Endothelial cell of umbilical vein (primary cell): ENCODE measurements around the gene DPF3. TPM values are rescaled to one million over a fixed set of nuclear protein-coding genes. Genes with fewer than 3 reads are reported as not detected.
A peak's percentile ranks its signal among the peaks of the same experiment; 100 is the strongest.

ENCODE experiments used
- BruUV-seq: library from RNA; stranded (reverse); fragments of 400-500 nt; replicated peaks from 2 replicates; lab custom pipeline; 2021; lab: Mats Ljungman, UMichigan
- CTCF ChIA-PET: fragments of 300-600, 350-600 bp; sonication (Branson Sonifier 250); formaldehyde crosslinking; loops from one replicate; lab custom pipeline; 2021; ENCODE audit warnings: antibody characterized with exemption, inconsistent platforms; lab: Charles Lee
- POLR2A ChIA-PET: fragments of 300-600, 350-600 bp; sonication (Branson Sonifier 250); formaldehyde crosslinking; loops from one replicate; lab custom pipeline; 2021; ENCODE audit warnings: antibody characterized with exemption, inconsistent platforms; lab: Charles Lee
- DNase-seq: peaks from one replicate; pipeline ENCODE4 v3.0.0-alpha.2; 2011; ENCODE audit warnings: low read depth, low spot score
- FAIRE-seq: peaks from 2 replicates; lab custom pipeline; 2011; peaks lifted over from hg19 to GRCh38; lab: Jason Lieb, UNC
- H2AFZ ChIP-seq: 2 replicates; pipeline ENCODE4 v1.6.0; 2012; ENCODE audit warnings: low read depth, low read length, control low read depth, inconsistent platforms
- H3K27ac ChIP-seq: 2 replicates; pipeline ENCODE4 v1.5.1; 2011; ENCODE audit warnings: low read depth, mild to moderate bottlenecking, control low read depth, low read length, moderate library complexity; ENCODE audit not compliant: insufficient read depth
- H3K27me3 ChIP-seq, 2 experiments: 2 replicates each; pipeline versions ENCODE4 v1.6.0 to v1.6.1; 2011; ENCODE audit warnings: low read length in 2 of 2, mixed read lengths in 1 of 2; ENCODE audit not compliant: control insufficient read depth in 2 of 2, insufficient read depth in 2 of 2
- H3K36me3 ChIP-seq, 2 experiments: 2 replicates in 1 of 2; 3 replicates in 1 of 2; pipeline ENCODE4 v1.5.1; 2011; ENCODE audit warnings: low read length in 2 of 2, mild to moderate bottlenecking in 1 of 2, moderate library complexity in 1 of 2; ENCODE audit not compliant: control insufficient read depth in 2 of 2, insufficient read depth in 2 of 2; ENCODE audit errors: extremely low read depth in 1 of 2
- H3K4me1 ChIP-seq: 3 replicates; pipeline ENCODE4 v1.5.1; 2011; ENCODE audit warnings: mild to moderate bottlenecking, low read length; ENCODE audit not compliant: control insufficient read depth, insufficient read depth; ENCODE audit errors: extremely low read depth
- H3K4me2 ChIP-seq: 2 replicates; pipeline ENCODE4 v1.6.1; 2011; ENCODE audit warnings: low read length, control low read depth, mixed read lengths; ENCODE audit not compliant: insufficient read depth
- H3K4me3 ChIP-seq, 3 experiments: fragments of 200-600 bp in 1 of 3; sonication (generic), shearing (Covaris generic) in 1 of 3; replicated peaks in 1 of 3; 2 replicates each; pipeline ENCODE4 v1.5.1; 2011 to 2016; ENCODE audit warnings: control low read depth in 3 of 3, low read length in 3 of 3, mild to moderate bottlenecking in 2 of 3, inconsistent platforms in 1 of 3, low read depth in 1 of 3, moderate library complexity in 1 of 3; ENCODE audit not compliant: insufficient read depth in 1 of 3
- H3K79me2 ChIP-seq: 2 replicates; pipeline ENCODE4 v1.6.0; 2012; ENCODE audit warnings: low read length, inconsistent platforms; ENCODE audit not compliant: control insufficient read depth, insufficient read depth
- H3K9ac ChIP-seq: replicated peaks from 2 replicates; pipeline ENCODE3; 2011; ENCODE audit warnings: low read length, control low read depth; ENCODE audit not compliant: insufficient read depth; ENCODE audit errors: extremely low read depth
- H3K9me1 ChIP-seq: replicated peaks from 3 replicates; pipeline ENCODE4 v1.6.0; 2011; ENCODE audit warnings: mild to moderate bottlenecking, low read length; ENCODE audit not compliant: control insufficient read depth, insufficient read depth; ENCODE audit errors: extremely low read depth
- H3K9me3 ChIP-seq: replicated peaks from 2 replicates; pipeline ENCODE4 v1.5.1; 2012; ENCODE audit warnings: low read length, inconsistent platforms; ENCODE audit not compliant: control insufficient read depth, insufficient read depth
- H4K20me1 ChIP-seq: replicated peaks from 2 replicates; pipeline ENCODE3; 2011; ENCODE audit warnings: mild to moderate bottlenecking, low read length; ENCODE audit not compliant: control insufficient read depth, insufficient read depth; ENCODE audit errors: extremely low read depth
- CTCF ChIP-seq, 2 donors: IDR thresholded peaks; 1 replicate in 1 of 2; 2 replicates in 1 of 2; pipeline ENCODE4 v1.5.1; 2011; ENCODE audit warnings: low read length in 2 of 2, mild to moderate bottlenecking in 2 of 2, moderate library complexity in 2 of 2, control low read depth in 1 of 2, inconsistent platforms in 1 of 2, low read depth in 1 of 2; ENCODE audit not compliant: insufficient read depth in 1 of 2; ENCODE audit errors: extremely low read depth in 1 of 2
- EZH2 ChIP-seq: IDR thresholded peaks from 2 replicates; pipeline ENCODE4 v1.6.1; 2012; ENCODE audit warnings: borderline replicate concordance, low read depth, mild to moderate bottlenecking, moderate library complexity, low read length, inconsistent platforms; ENCODE audit not compliant: severe bottlenecking
- FOS ChIP-seq: IDR thresholded peaks from 2 replicates; pipeline ENCODE4 v1.6.1; 2011; ENCODE audit warnings: mild to moderate bottlenecking, low read length, moderate library complexity, borderline replicate concordance; ENCODE audit not compliant: insufficient read depth
- GATA2 ChIP-seq: IDR thresholded peaks from 2 replicates; pipeline ENCODE4 v1.7.0; 2011; ENCODE audit warnings: low read depth, mild to moderate bottlenecking, moderate library complexity, mixed read lengths, low read length; ENCODE audit not compliant: insufficient read length, insufficient read depth
- JUN ChIP-seq: IDR thresholded peaks from 2 replicates; pipeline ENCODE4 v1.6.1; 2011; ENCODE audit warnings: borderline replicate concordance, low read depth; ENCODE audit not compliant: insufficient read length, insufficient read depth
- MAX ChIP-seq: IDR thresholded peaks from 2 replicates; pipeline ENCODE4 v1.6.1; 2011; ENCODE audit not compliant: insufficient read depth, insufficient read length
- MYC ChIP-seq: IDR thresholded peaks from one replicate; pipeline ENCODE4 v1.6.1; 2011; ENCODE audit warnings: mild to moderate bottlenecking, low read depth, low read length
- POLR2A ChIP-seq: IDR thresholded peaks from 2 replicates; pipeline ENCODE4 v1.6.1; 2012; ENCODE audit warnings: low read depth, mild to moderate bottlenecking, control low read depth, low read length
- POLR2AphosphoS5 ChIP-seq: IDR thresholded peaks from 2 replicates; pipeline ENCODE4 v1.6.1; 2012; ENCODE audit warnings: low read depth, mild to moderate bottlenecking, control low read depth, low read length, moderate library complexity; ENCODE audit not compliant: insufficient read depth
- dilution Hi-C: fragments of 300-500 bp; cut with MboI; formaldehyde crosslinking; loops from one replicate; pipeline ENCODE4 v1.15.0; 2019; ENCODE audit warnings: low sequenced_read_pairs; ENCODE audit not compliant: extremely low pct_ligation_motif_present
- intact Hi-C: fragments of 100-400 bp; cut with micrococcal nuclease; formaldehyde crosslinking; loops from one replicate; pipeline ENCODE4 v1.10.0; 2022
- polyA plus RNA-seq, 4 experiments: library from polyadenylated mRNA; depleted of rRNA in 3 of 4; stranded (reverse) in 3 of 4; unstranded in 1 of 4; fragments of >200 nt; gene quantifications; 2 replicates each; pipeline versions ENCODE4 v1.2.1 to v1.2.3, GENCODE V29; 2011 to 2012; ENCODE audit warnings: missing spikeins in 1 of 4
- total RNA-seq: library from RNA; stranded (reverse); gene quantifications from 2 replicates; pipeline ENCODE4 v1.2.3, GENCODE V29; 2021

The DPF3 gene
- total and polyA plus RNA-seq, 2 donors (not counting 3 experiments of a cell fraction or from before 2014, with no cell fraction given) = 2.4 to 3.5 TPM

- Histone ChIP-seq H2AFZ (no peak overlapping the region), H3K9me1 (no peaks in the 10 kb centered on the region)
Measured at GRCh38 chr14:72723858-72724530, 169.9 kb downstream of the DPF3 start.

More at GRCh38 chr14:72723858-72724530, 169.9 kb downstream of the DPF3 start:
- POLR2A ChIA-PET = no interaction called here
- Histone ChIP-seq H3K4me3 (no peak overlapping the region), H3K4me2 (no peak overlapping the region), H3K27me3 (no peaks in the 10 kb centered on the region), H4K20me1 (no peaks in the 10 kb centered on the region), H3K9ac (no peak overlapping the region), H3K27ac (no peak overlapping the region), H3K36me3 (no peaks in the 10 kb centered on the region), H3K9me3 (no peaks in the 10 kb centered on the region), H3K4me1 (peaks cover 3% of the 10 kb centered on the region), H3K79me2 (no peaks in the 10 kb centered on the region)
- DNase-seq = peak; percentile 23
- no peak for TF ChIP-seq CTCF (IDR thresholded peaks at IDR 0.05; ENCODE audit: extremely low read depth in 1 of 2, insufficient read depth in 1 of 2, low read depth in 1 of 2, low read length in 2 of 2)
- TF ChIP-seq GATA2 = no peak
- TF ChIP-seq MAX = no peak
- no peak for TF ChIP-seq POLR2A
- no peak for TF ChIP-seq EZH2
- TF ChIP-seq POLR2AphosphoS5 = no peak
- TF ChIP-seq JUN = no peak
- no peak for TF ChIP-seq MYC
- no peak for TF ChIP-seq FOS
- BruUV-seq = no TSS peak
- FAIRE-seq = peak; percentile 59
- dilution Hi-C loops (no loop called here), intact Hi-C loops (no loop called here)
- CTCF ChIA-PET = interaction anchor here (0.7 kb wide), 1 partner anchor 211 kb away, joined by 3 read pairs; no protein-coding TSS in a partner anchor
